ENCODE results near the gene ZCRB1.

ZCRB1 gene

DNA sequence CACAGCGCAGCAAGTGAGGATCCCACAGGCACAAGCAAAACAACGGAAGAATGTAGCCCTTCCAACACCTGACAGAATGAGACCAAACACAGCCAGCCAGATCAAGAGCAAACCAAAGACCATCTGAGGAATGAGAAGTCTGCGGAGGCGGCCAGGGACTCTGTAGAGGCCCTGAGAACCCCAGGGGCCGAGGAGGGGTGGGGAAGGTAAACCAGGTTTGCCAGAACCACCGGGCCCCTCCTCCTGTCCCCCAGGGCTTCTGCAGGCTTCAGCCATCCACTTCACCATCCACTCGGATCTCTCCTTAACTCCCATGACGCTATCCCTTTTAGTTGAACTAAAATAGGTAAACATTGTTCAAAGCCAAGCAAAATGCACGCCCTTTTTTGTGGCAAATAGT, 37.4 kb downstream of the ZCRB1 start:
- H3K4me3 ChIP-seq (replicated peaks in 1 of 2; ENCODE audit: low read depth in 2 of 2, low read length in 2 of 2): no peak overlapping the region
- TF ChIP-seq, protein P1, sequence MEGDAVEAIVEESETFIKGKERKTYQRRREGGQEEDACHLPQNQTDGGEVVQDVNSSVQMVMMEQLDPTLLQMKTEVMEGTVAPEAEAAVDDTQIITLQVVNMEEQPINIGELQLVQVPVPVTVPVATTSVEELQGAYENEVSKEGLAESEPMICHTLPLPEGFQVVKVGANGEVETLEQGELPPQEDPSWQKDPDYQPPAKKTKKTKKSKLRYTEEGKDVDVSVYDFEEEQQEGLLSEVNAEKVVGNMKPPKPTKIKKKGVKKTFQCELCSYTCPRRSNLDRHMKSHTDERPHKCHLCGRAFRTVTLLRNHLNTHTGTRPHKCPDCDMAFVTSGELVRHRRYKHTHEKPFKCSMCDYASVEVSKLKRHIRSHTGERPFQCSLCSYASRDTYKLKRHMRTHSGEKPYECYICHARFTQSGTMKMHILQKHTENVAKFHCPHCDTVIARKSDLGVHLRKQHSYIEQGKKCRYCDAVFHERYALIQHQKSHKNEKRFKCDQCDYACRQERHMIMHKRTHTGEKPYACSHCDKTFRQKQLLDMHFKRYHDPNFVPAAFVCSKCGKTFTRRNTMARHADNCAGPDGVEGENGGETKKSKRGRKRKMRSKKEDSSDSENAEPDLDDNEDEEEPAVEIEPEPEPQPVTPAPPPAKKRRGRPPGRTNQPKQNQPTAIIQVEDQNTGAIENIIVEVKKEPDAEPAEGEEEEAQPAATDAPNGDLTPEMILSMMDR (IDR thresholded peaks at IDR 0.05; ENCODE audit: low read depth, low read length): no peak
- DNase-seq (ENCODE audit: low read depth in 2 of 2): no peak

DNA sequence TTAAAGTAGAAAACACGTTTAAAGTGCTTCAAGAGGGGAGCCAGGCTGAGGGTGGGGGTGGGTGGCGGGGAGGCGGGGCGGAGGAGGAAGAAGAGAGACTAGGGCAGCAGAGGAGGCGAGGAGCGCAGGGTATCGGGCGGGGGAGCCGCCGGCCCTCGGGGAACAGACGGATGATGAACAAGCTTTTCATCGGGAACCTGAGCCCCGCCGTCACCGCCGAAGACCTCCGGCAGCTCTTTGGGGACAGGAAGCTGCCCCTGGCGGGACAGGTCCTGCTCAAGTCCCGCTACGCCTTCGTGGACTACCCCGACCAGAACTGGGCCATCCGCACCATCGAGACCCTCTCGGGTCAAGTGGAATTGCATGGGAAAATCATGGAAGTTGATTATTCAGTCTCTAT, 39.2 kb downstream of the ZCRB1 start:
- no peak for DNase-seq (ENCODE audit: low read depth in 2 of 2)
- H3K4me3 ChIP-seq (replicated peaks in 1 of 2; ENCODE audit: low read depth in 2 of 2, low read length in 2 of 2): no peak overlapping the region
- TF ChIP-seq, protein P1 (IDR thresholded peaks at IDR 0.05; ENCODE audit: low read depth, low read length): no peak

DNA sequence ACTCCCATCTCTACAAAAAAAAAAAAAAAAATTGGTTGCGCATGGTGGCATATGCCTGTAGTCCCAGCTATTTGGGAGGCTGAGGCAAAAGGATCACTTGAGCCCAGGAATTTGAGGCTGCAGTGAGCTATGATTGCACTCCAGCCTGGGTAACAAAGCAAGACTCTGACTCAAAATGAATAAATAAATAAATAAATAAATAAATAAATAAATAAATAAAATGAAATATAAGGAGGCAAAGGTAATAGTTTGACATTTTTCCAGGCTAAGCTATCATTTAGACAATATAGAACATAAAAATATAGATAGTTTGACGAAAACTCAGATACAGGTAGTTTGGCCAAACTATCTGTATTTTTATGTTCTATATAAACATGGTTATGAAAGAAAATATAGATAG, 40.5 kb downstream of the ZCRB1 start:
- no peak overlapping the region for H3K4me3 ChIP-seq (replicated peaks in 1 of 2; ENCODE audit: low read depth in 2 of 2, low read length in 2 of 2)
- TF ChIP-seq, protein P1 (IDR thresholded peaks at IDR 0.05; ENCODE audit: low read depth, low read length): no peak
- DNase-seq (ENCODE audit: low read depth in 2 of 2): no peak

DNA sequence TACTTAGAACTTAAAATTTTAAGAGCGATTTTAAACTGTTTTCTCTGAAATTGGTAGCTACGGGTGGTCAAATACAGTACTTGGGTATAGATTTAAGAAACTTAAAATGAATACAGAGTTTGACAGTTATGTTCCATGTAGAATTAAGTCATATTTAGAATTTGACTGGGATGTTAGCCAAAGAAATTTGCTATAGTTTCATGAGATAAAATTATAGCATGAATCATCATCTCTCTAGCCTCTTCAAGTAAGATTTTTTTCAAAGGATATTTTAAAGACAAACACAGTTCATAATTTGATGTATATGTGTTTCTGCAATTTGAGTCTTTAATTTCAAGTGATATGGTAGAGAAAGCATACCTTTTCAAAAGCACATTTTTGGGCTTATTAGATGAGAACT, 41.0 kb downstream of the ZCRB1 start:
- TF ChIP-seq, protein P1 (IDR thresholded peaks at IDR 0.05; ENCODE audit: low read depth, low read length): no peak
- H3K4me3 ChIP-seq (replicated peaks in 1 of 2; ENCODE audit: low read depth in 2 of 2, low read length in 2 of 2): no peak overlapping the region
- DNase-seq (ENCODE audit: low read depth in 2 of 2): peak; percentile 47 to 50

DNA sequence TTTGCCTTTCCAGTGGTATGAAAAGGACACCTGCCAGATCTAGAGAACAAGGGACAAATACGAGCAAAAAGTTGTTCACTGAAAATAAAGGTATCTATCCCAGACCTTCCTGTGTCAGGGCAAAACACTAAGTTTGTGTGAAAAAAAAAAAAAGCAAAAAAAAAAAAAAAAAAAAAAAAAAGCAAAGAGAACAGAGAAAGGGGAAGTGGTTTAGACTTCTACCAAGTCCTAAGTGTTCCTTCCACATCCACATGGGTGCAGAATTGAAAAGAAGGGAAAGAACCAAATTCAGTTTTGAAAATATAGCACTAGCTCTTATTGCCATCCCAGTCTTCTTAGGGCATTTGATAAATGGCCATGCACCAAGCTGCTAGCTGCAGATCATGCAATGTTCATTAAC, 41.7 kb downstream of the ZCRB1 start:
- H3K4me3 ChIP-seq (replicated peaks in 1 of 2; ENCODE audit: low read depth in 2 of 2, low read length in 2 of 2): no peak overlapping the region
- TF ChIP-seq, protein P1 (IDR thresholded peaks at IDR 0.05; ENCODE audit: low read depth, low read length): no peak
- DNase-seq (ENCODE audit: low read depth in 2 of 2): no peak

DNA sequence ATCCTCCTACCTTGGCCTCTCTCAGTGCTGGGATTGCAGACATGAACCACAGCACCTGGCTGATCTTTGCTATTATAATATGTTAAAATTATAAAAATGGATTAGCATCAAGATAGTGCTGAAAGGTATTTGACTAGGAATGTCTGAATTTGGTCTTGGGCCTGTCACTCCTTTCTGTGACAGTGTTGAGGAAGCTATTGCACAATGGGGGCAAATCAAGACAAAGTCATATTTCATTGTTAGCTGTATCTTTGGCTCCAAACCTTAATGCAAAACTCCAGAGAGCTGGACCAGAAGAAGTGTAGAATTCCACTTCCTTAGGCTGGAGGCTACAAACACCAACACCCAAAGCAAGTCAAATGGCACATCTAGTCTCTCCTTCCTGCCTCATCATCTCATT, 42.2 kb downstream of the ZCRB1 start:
- no peak for DNase-seq (ENCODE audit: low read depth in 2 of 2)
- no peak overlapping the region for H3K4me3 ChIP-seq (replicated peaks in 1 of 2; ENCODE audit: low read depth in 2 of 2, low read length in 2 of 2)
- TF ChIP-seq, protein P1 (IDR thresholded peaks at IDR 0.05; ENCODE audit: low read depth, low read length): no peak

DNA sequence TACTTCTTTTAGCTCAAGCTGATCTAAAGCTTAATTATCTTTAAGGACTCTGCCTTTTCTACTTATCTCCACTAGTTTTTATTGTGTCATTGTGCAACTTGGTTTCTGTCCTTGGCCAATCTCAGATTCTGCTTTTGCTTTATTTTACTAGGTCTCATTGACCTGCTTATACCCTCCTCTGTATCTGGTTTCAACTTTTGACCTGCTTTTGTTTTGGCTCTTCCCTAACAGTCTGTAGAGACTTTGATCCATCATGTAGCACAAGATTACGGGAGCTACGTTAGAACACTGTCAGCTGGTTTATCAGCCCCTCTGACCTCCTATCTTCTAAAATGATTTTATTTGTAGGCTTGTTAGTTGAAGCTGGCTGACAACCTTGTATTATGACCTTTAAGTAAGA, 43.6 kb downstream of the ZCRB1 start:
- no peak for DNase-seq (ENCODE audit: low read depth in 2 of 2)
- no peak overlapping the region for H3K4me3 ChIP-seq (replicated peaks in 1 of 2; ENCODE audit: low read depth in 2 of 2, low read length in 2 of 2)
- TF ChIP-seq, protein P1 (IDR thresholded peaks at IDR 0.05; ENCODE audit: low read depth, low read length): no peak
